ENCODE measurements around the gene DLX4.
A peak's percentile ranks its signal among the peaks of the same experiment; 100 is the strongest.

Gene DLX4

DNA sequence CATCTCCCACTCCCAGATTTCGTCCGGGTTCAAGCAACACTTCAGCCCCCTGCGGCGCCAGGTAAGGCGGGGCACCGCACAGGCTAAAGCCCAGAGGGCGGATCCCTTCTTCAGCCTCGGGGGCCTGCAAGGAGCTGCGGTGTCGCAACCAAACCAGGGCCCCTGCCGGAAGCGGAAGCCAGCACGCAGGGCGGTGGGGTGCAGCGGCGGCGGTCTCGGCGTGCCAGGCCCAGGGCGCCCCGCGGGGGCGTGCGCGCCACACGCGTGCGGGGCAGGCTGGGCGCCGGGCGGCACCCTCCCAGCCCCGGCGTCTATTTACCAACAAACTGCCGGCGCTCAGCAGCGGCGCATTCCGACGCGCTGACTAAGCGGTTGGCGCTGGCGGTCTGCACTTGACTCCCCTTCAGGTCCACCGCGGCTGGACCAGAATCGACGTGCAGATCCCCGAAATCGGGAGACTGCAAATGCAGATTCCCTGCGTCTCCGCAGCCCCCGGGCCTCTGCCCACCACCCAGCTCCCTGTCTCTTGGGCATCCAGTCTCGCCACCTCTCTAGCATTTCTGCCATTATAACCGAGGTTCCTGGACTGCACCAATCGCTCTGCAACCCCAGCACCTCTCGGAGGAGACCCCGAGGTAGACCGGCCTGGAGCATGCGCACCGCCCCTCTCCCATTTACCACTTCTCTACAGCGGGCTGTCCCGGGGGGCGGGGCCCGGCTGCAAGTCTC, 421 bp upstream of the DLX4 start:
- DNase-seq (ENCODE audit: low spot score): peak; percentile 93

DNA sequence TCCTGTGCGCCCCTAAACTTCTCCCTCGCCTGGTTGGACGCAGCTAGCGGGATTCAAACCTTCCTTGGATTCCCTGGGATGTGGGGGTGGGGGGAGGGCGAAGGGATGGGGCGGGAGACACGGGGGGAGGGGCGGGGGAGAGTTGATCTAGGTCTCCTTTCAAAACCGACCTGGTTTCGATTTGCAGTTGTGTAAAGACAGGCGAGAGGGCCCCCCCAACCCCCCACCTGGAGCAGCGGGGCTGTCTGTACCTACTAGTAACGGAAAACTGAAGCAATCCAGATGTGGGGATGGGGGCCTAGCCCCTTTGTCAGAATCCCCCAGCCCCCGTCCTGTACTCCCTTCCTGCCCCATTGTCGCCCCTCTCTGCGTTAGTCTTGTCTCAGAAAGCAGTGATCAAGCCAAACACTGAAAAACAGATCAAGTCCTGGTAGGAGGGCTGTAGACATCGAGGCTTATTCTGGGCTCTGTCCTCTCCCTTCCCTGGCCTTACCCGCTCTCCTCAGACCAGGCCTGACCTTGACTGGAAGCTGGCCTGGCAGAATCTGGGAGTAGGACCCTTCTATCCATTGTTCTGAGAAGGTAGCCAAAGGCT, 902 bp downstream of the DLX4 start:
- no peak for DNase-seq (ENCODE audit: low spot score)

DNA sequence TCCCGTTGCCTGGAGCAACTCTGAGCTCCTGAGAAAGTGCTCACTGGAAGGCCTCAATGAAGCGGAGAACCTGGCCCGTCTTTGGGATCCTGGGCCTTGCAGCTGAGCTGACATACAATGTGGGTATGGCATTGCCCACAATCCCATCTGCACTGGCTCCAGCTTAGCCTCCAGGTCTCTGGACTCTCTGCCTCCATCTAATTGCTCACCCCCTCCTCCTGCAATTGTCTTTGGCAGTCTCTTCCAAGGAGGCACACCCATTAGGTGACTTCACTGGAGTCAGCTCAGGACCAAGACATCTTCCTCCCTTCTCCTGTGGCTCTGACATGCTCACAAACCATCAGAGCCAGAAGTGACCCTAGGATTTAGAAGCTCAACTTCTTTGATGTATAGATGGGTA, 1.5 kb downstream of the DLX4 start:
- no peak for DNase-seq (ENCODE audit: low spot score)

DNA sequence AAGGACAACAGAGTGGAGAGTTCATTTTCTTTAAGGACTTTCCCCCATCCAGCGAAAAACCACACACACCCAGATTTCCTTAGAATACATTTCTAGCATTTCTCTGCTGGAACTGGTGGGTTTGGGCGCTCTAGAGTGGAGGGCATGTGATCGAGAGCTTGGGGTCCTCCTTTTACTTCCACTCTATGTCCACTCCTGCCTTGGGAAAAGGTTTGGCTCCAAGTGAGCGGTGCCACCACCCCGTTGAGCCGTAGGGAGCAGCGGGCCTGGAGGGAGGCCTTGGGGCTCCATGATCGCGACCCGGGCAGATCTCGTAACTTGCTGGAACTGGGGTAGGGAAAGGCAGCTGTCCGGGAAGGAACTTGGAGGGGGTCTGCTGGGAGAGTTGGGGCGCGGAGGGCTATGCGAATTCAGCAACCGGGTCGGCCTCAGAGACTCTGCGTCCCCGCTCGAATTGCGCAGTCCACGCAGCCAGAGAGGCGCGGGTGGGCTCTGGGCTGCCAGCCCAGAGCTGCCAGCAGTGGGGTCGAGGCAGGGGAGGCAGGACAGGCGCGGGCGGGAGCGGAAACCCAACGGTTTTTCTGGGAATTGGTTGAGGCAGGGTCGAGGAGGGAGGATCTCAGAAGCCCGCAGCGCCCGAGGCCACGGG, 2.3 kb downstream of the DLX4 start:
- no peak for DNase-seq (ENCODE audit: low spot score)

DNA sequence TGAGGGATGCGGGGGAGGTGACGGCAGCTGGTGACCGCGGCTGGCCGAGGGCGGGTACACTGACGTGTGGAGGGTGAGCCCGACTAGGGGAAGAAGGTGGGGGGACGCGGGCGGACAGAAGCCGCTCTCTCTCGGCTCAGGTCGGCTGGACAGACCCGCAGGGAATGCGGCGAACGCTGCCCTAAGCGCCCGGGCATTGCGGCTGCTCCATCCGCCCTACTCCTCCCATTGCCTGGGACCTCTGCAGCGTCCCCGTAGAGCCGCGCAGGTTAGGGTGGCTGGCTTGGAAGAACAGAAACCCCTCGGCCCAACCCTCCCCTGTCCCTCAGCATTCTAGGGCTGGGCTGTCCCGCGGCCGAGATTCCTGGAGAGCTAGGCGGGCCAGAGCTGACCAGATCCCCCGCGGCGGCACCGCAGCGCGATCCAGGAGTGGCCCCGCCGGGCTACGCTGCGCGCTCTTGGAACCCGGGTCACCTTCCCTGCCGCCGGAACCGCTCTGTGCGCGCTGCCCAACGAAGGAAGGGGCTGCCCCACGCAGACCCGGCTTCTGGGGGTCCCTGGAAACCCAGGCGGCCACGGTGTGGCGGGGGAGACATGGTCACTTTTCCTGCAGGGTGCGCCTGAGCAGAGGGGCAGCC, 3.0 kb downstream of the DLX4 start:
- peak; percentile 78 for DNase-seq (ENCODE audit: low spot score)

DNA sequence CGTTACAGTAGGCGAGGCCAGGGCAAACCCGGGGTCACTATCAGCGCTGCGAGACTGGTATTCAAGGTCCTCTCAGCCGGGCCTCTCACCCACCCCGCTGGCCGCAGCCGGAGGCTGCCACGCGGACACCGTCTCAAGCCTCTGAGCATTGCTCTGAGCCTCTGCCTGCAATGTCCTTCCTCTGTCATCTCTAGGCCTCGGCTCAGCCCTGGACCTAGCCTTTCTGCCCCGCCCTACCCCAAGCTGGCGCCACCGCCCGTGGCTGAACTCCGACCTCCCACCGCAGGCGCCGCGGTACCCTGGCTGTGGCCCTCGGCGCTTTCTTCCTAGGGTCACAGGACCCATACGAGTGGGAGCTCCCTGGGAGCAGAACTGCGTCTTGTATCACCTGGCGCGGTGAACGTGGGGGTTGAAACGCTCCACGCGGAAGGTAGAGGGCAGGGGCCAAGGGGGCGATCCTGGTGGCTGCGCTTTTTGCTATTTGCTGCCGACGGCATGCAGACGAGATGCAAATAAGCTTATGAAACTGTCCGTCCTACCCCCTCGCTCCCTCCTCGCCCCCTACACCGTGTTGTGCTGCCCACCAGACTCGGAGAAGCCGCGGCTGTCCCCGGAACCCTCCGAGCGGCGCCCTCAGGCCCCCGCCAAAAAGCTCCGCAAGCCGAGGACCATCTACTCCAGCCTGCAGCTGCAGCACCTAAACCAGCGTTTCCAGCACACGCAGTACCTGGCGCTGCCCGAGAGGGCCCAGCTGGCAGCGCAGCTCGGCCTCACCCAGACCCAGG, 3.7 kb downstream of the DLX4 start:
- peak; percentile 80 for DNase-seq (ENCODE audit: low spot score)

DNA sequence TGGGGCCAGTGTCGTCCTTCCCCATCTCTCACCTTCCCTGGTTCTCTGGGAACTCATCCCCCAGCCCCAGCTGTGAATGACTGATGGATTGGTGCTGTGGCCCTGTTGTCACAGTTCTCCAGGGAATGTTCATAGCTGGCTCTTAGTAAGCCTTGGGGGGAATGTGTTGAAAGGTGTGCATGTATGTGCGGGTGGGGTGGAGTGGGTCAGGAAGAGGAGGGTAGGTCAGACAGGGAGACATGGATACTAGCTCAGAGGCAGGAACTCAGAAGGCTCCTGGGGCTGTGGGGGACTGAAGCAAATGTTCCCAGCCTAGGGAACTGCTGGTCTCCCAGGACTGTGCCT, 4.3 kb downstream of the DLX4 start:
- DNase-seq (ENCODE audit: low spot score): no peak

DNA sequence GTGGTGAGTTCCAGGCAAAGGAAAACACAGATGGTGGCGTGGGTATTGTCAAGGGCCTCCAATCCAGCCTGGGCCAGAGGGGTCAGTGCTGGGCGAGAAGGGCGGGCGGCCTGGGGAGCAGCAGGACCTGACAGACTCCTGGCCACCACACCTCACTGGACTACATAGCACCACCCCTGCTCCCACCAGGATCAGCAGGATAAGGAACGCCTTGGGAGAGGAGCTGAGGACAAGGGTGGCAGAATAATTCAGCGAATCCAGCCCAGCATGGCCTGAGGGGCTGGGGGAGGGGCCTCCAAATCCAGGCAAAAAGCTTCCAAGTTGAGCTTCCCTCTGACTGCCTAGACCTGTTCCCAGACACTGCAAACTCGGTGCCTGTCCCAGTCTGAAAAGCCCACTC, 6.5 kb downstream of the DLX4 start:
- DNase-seq (ENCODE audit: low spot score): no peak

DNA sequence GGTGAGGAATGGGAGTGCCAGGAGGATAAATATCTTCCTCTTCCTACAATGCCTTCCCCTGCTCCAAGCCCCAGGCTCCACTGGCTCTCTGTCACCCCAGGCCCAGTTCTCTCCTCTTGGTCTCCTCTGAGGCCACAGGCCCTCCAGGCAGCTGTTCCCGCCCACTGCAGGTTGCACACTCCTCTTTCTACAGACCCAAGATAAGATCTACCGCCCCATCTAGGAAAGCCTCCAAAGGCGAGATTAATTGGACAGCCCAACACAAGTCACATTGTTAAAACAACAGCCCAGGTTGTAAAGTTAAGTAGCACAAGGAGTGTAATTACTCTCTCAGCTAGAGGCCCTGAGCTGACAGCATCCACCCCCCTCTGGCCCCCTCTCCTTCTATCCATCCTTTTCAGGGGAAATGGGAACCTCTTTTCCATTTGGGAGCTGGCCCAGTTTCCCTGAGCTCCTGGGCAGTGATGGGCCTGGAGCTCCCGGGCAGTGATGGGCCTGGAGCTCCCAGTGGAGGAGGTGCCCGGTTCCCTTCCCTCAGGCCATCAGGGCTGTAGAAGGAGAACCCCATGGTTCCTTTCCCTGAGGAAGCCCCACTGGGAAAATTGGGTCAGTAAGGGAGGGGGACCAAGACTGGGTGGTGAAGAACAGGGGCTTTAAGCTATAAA, 7.3 kb downstream of the DLX4 start:
- no peak for DNase-seq (ENCODE audit: low spot score)

DNA sequence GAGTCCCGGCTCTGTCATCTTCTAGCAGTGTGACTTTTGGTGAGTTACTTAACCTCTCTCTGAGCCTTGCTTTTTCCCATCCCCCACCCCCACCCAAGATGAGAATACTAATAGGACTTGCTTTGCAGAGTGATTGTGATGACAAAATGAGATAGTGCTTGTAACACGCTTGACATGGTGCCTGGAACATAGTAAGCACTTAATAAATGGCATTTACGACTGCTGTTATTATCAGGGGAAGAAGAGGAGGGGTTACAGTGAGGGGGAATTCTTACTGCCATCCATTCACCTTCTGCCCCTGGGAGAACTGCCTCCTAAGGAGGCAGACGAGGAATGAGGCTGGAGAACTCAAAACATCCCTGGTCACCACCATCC, 7.8 kb downstream of the DLX4 start:
- DNase-seq (ENCODE audit: low spot score): no peak

DNA sequence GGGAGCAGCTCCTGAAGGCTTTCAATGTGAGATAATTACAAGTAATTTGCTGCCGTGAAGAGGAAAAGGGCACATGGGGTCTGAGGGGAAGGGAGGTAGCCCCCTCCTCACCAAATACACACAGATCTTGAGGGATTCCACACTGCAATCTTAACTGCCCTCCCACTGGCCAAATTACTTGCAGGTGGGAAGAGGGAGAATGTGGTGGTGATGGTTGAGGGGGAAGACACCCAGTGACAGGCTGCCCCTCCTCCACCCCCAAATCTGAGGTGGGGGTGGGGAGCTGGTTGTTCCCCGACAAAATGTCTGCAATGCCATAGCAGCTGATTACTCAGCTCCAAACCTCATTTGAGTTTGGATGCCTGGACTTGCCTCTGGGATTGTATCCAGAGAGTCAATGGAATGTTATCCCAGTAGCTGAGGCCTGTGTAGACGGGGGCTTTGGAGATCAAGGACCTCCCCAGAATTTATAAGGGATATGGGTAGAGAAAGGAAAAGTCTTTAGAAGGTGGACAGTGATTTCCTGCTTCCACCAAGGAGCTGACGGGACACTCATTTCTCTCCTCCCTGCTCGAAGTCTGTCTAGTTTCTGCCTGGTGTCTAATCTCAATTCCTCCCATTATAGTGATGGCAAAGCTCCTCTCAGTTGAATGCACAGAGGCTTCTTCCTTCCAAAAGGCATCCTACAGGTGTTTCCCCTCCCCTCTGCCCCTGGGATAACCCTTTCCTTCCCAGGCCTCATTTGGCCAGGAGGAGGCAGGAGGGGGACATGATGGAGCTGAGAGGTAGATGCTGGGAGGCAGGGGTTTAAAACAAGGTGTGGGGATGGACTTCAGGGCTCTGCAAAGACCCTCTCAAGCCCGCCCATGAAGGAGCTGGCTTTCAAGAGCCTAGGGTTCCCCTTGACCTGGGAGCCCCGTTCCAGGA, 8.7 kb downstream of the DLX4 start:
- no peak for DNase-seq (ENCODE audit: low spot score)

DNA sequence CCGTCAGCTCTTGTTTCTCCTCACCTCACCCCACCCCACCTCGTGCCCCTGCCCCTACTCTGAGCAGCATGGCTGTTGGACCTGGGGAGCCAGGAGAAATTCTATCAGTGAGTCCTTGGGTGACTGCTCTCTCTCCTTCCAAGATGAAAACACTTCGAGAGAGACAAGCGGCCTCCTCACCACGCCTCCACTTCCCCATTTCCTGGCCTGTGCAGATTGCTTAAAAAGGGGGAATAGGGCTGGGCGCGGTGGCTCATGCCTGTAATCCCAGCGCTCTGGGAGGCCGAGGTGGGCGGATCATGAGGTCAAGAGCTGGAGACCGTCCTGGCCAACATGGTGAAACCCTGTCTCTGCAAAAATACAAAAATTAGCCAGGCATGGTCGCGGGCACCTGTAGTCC, 9.5 kb downstream of the DLX4 start:
- DNase-seq (ENCODE audit: low spot score): no peak

DNA sequence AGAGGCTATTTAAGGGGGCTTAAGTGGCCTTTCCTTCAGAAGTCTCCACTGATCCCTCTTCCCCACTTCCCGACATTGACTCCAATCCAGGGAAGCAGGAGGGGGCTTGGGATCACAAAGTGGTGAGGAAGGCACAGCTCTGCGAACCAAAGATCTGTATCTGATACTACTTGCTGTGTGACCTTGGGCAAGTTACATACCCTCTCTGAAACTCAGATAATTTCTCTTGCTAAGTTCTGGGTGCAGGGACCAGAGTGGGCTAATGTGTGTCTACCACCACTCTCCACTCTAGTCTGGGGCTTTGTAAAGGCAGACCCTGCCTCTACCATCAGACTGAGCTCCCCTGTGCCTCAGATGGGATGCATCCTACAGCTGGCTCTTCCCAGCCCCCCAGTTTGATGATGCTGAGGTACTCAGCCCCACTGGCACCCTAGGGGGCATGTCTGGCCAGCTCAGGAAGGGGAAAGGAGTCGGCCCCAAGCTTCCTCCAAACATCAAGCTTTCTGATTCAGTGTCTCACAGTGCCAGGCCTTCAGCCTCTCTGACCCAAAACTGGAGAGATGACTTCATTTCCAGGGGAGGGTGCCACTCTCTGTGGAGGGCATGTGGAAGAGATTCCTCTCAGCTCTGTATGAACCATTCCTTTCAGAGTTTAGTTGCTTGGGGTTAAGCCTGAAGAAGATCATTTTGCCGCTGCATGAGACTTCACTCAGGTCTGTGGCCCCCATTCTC, 10.9 kb downstream of the DLX4 start:
- DNase-seq (ENCODE audit: low spot score): no peak

DNA sequence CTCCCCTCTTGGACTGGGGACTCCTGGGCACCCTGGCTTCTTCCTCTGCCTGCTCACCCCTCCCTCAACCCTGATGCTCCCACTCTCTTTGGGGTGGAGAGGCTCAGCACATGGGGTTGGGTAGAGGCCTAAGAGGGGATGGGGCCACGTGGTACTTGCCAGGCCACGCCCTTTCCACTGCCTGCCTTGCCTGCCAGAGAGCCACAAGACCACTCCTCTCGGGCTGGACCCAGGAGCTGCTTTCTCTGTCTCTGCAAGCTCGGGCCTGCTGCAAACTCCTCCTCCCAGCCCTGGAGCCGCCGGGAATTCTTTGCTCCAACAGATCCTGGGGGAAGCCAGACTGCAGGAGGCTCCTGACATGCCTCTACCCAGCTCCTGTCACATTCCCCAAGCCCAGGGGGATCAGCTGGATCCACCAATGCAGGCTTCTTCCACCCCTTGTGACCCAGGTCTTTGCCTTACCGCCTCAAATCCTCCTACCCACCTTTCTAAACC, 11.8 kb downstream of the DLX4 start:
- peak; percentile 91 for DNase-seq (ENCODE audit: low spot score)

DNA sequence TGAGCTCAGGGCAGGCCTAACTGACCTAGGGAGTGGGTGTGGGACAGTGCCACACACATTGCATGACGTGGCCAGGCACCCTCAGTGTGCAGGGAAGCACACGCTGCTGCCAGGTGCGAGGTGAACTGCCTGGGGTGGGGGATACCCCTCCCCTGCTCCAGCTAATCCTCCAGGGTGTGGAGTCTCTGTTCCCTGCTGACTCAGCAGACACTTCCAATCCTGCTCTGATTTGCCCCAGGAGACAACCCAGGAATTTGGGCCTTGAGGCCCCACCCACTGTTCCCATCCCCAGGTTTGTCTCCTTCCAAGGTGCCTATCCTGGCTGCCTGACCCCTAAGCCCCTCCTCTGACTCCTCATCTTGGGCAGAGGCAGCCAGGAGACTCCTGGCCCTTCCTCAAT, 15.3 kb downstream of the DLX4 start:
- peak; percentile 49 for DNase-seq (ENCODE audit: low spot score)

DNA sequence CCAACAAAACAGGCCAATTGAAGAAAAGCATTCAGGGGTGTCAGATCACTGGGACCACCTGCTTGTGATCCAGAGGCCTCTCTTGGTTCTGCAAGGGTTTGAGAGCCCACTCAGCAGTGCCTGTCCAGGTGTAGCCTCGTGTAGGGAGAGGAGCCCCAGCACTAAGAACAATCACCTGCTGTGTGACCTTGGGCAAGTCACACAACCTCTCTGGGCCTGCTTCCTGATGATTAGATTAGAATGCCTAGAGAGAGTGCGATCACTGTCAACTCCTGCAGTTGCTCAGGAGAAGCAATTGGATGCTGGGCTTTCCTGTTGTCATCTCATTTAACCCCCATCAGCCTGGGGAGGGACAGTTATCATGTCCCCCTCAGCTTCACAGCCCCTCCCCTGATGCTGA, 15.8 kb downstream of the DLX4 start:
- peak; percentile 36 for DNase-seq (ENCODE audit: low spot score)

DNA sequence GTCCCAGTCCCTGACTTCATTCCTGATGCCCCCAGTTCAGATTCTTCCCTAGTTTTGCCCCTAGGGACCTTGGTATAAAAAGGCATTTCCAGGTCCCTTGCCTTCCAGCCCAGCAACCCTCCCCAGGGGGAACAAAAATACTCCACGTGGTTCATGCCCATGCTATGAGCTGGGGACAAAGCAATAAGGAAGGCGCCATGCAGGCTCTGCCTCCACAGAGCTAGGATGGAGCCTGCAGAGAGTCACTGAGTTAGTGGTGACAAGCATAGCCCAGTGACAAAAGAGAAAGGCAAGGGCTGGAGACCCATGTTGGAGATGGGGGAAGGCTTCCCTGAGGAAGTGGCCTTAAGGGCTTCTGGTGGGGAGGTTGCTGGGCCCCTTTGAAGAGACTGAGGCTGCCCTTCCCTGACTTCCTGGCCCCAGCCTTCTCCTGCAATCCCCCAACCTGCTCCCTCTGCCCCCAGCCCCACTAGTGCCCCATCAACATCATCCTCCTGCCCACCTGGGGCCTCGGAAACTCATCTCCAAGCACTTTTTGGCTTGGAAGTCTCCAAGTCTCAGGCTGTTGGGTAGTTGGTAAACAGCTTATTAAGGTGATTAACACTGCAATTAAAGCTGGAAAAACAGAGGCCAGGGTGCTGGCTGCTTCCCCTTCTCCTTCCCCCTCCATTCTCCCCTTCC, 16.5 kb downstream of the DLX4 start:
- DNase-seq (ENCODE audit: low spot score): peak; percentile 46

DNA sequence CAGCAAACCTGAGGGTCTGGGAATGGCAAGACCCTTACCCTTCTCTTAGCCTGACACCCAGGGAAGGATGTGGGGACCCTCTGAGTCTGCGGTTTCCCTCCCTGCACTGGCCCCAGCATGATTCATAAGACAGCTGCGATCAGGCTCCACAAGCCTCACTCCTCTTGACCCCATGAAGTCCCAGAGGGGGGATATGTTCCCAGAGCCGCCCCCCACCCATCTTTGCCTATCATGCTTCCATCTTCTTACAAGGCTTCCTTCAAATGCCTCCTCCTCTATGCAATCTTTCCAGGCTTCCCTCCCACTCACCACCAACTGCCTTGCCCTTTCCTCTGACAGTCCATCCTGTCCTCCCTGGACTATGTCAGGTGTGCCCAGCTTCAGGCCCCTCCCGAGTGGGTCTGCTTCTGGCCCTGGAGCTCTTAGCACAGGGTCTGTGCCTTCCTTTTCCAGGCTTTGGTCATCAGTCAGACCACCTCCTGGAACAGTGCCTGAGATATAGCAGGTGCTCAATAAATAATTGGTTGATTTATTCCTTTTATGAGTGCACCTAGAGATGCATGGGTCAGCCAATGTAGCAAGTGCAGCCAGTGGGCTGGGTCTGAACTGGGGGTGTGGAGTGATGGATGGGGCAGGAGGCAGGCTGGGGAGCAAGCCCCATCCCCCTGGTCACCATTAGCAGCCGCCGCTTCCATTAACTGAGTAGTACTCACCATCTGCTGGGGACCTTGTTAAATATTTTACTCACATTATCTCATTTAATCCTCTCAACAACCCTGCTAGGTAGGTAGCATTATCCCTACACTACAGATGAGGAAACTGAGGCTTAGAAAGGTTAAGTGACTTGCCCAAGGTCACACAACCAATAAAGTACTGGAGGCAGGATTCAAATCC, 17.7 kb downstream of the DLX4 start:
- DNase-seq (ENCODE audit: low spot score): peak; percentile 44

DNA sequence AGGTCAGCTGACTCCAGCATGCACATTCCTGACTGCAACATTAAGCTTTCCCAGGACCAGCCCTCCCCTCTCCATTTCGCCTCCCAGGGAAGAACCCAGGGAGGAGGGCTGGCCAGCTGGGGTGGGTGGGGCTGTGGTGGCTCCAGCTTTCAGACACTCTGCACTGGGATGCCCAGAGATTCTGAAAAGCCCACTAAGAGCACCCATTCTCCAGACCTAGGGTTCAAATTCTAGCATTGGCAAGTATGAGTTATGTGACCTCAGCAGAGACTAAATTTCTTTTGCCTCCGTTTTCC, 18.2 kb downstream of the DLX4 start:
- peak; percentile 50 for DNase-seq (ENCODE audit: low spot score)

Measured in ecto neural progenitor cell (in vitro differentiated cells).